ENCODE results near the gene MAN2B1. TPM values are rescaled to one million over a fixed set of nuclear protein-coding genes. Genes with fewer than 3 reads are reported as not detected.
A peak's percentile ranks its signal among the peaks of the same experiment; 100 is the strongest.
"Not testable (repeated sequence)": the region's sequence is repeated elsewhere in the genome, so short reads cannot be mapped to it uniquely, and the experiment has no call there.

MAN2B1 gene
- total RNA-seq = 105 to 109 TPM (median 107 TPM) in 3 replicates

DNA sequence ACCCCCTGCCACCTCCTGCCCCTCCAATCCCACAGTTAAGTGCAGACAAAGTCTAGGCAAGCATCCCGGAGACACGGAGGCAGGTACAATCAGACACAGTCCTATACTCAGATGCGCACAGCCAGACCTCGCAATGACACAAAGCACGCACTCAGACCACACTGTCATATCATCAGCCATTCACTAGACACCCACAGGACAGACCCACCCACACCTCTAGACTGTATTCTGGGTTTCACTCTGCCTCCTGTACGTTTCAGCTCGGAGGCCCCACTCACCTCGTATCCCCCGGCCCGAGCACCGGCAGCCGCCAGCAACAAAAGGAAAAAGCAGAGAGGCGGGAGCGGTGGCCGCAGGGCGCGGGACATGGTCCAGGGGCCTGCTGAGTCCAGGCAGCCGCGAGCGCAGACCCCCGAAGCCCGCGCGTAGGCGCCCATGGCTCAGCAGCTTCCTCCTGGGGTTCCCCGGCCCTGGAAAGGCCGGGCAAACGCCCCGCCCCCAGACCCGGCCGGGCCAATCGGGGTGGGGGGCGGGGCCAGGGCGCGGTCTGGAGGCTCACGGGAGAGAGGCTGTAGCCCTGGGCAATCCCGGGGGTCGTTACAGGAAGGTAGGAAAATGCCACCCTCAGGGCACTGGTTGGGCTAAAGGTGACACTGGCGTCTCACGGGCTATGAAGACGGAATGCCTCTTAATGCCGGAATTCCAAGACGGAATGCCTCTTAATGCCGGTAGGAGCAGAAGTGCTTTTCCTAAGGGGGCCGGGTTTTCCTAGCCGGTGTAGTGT, at the start of gene MAN2B1, which contains the start of gene WDR83:
TSS of gene MAN2B1 (minus strand) at position 478 of the 784 bp plus-strand sequence. CDS start at position 437, 41 bp downstream.
TSS of gene WDR83 (plus strand) at position 543 of the 784 bp plus-strand sequence. CDS start 2,984 bp downstream, outside the sequence.
- Mint-ChIP-seq H3K4me3 (peak within 1 kb of the TSS; percentile 99), H3K4me1 (peaks cover 41% of the 10 kb centered on the region), H3K27ac (peak within 1 kb of the TSS; percentile 95), H3K36me3 (peaks cover 3% of the 10 kb centered on the region), H3K9me3 (no peaks in the 10 kb centered on the region), H3K27me3 (ENCODE audit: low read depth) (no peaks in the 10 kb centered on the region)
- TF ChIP-seq, protein P1, sequence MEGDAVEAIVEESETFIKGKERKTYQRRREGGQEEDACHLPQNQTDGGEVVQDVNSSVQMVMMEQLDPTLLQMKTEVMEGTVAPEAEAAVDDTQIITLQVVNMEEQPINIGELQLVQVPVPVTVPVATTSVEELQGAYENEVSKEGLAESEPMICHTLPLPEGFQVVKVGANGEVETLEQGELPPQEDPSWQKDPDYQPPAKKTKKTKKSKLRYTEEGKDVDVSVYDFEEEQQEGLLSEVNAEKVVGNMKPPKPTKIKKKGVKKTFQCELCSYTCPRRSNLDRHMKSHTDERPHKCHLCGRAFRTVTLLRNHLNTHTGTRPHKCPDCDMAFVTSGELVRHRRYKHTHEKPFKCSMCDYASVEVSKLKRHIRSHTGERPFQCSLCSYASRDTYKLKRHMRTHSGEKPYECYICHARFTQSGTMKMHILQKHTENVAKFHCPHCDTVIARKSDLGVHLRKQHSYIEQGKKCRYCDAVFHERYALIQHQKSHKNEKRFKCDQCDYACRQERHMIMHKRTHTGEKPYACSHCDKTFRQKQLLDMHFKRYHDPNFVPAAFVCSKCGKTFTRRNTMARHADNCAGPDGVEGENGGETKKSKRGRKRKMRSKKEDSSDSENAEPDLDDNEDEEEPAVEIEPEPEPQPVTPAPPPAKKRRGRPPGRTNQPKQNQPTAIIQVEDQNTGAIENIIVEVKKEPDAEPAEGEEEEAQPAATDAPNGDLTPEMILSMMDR (IDR thresholded peaks at IDR 0.05; ENCODE audit: unreplicated experiment) = no peak
- DNase-seq (ENCODE audit: low spot score in 2 of 2, unreplicated experiment in 2 of 2) = peak; percentile 71 to 81

GRCh38 chr19:12715929-12716328, 49.4 kb upstream of the MAN2B1 start:
- Mint-ChIP-seq H3K27me3 (ENCODE audit: low read depth) (no peaks in the 10 kb centered on the region), H3K36me3 (peaks cover 24% of the 10 kb centered on the region), H3K4me3 (no peak overlapping the region), H3K4me1 (peaks cover 11% of the 10 kb centered on the region), H3K27ac (no peak overlapping the region), H3K9me3 (no peaks in the 10 kb centered on the region)
- no peak for DNase-seq (ENCODE audit: low spot score in 2 of 2, unreplicated experiment in 2 of 2)
- TF ChIP-seq, protein P1 (IDR thresholded peaks at IDR 0.05; ENCODE audit: unreplicated experiment) = no peak

GRCh38 chr19:12715102-12715501, 48.6 kb upstream of the MAN2B1 start:
- H3K27ac Mint-ChIP-seq = no peak overlapping the region

GRCh38 chr19:12713304-12713703, 46.8 kb upstream of the MAN2B1 start:
- H3K36me3 Mint-ChIP-seq = peaks cover 30% of the 10 kb centered on the region
- not testable (repeated sequence) for DNase-seq (ENCODE audit: low spot score in 2 of 2, unreplicated experiment in 2 of 2); H3K27me3 Mint-ChIP-seq (ENCODE audit: low read depth); H3K9me3 Mint-ChIP-seq; H3K4me3 Mint-ChIP-seq; H3K27ac Mint-ChIP-seq; H3K4me1 Mint-ChIP-seq

More at GRCh38 chr19:12715102-12715501, 48.6 kb upstream of the MAN2B1 start:
- Mint-ChIP-seq H3K27me3 (ENCODE audit: low read depth) (no peaks in the 10 kb centered on the region), H3K4me1 (peaks cover 6% of the 10 kb centered on the region), H3K4me3 (no peak overlapping the region), H3K9me3 (no peaks in the 10 kb centered on the region), H3K36me3 (peaks cover 28% of the 10 kb centered on the region)
- TF ChIP-seq, protein P1 (IDR thresholded peaks at IDR 0.05; ENCODE audit: unreplicated experiment) = no peak
- no peak for DNase-seq (ENCODE audit: low spot score in 2 of 2, unreplicated experiment in 2 of 2)

DNA sequence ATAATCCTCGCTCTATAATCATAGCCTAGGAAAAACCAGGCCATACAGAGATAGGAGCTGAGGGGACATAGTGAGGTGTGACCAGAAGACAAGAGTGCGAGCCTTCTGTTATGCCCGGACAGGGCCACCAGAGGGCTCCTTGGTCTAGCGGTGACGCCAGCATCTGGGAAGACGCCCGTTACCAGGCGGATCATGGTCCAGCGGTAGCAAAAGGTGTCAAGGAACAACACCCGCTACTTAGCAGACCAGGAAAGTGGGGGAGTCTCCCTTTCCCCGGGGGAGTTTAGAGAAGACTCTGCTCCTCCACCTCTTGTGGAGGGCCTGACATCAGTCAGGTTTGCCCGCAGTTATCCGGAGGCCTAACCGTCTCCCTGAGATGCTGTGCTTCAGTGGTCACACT, 45.5 kb upstream of the MAN2B1 start:
- not testable (repeated sequence) for H3K4me3 Mint-ChIP-seq; H3K27me3 Mint-ChIP-seq (ENCODE audit: low read depth)
- peaks cover 30% of the 10 kb centered on the region for H3K36me3 Mint-ChIP-seq

DNA sequence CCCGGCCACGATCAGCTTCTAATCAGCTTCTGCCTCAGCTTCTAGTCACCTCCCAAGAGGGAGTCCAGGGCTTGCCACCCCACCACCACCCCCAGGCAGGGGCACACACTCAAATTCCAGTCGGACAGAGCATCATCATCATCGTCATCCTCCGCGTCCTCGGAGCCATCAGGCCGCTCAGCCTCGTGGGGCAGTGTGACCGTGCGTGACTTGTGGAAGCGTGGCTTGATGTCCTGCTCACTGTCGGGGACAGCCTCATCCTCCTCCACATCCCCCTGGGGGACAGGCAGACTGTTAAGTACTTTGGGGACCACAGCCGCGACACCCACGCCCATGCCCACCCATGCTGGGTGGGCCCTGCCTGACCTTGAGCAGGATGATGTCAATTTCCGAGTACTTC, 44.6 kb upstream of the MAN2B1 start:
- H3K27me3 Mint-ChIP-seq (ENCODE audit: low read depth) = no peaks in the 10 kb centered on the region
- H3K27ac Mint-ChIP-seq = no peak overlapping the region
- TF ChIP-seq, protein P1 (IDR thresholded peaks at IDR 0.05; ENCODE audit: unreplicated experiment) = no peak
- H3K36me3 Mint-ChIP-seq = peaks cover 29% of the 10 kb centered on the region
- H3K4me3 Mint-ChIP-seq = no peak overlapping the region
- DNase-seq (ENCODE audit: low spot score in 2 of 2, unreplicated experiment in 2 of 2) = no peak
- no peaks in the 10 kb centered on the region for H3K4me1 Mint-ChIP-seq
- H3K9me3 Mint-ChIP-seq = no peaks in the 10 kb centered on the region

More for the DNA sequence above, 45.5 kb upstream of the MAN2B1 start:
- H3K9me3 Mint-ChIP-seq; H3K4me1 Mint-ChIP-seq; DNase-seq (ENCODE audit: low spot score in 2 of 2, unreplicated experiment in 2 of 2); H3K27ac Mint-ChIP-seq: not testable (repeated sequence)
- TF ChIP-seq, protein P1 (IDR thresholded peaks at IDR 0.05; ENCODE audit: unreplicated experiment) = peak; percentile 13
